HepG2 (cell line): ENCODE results near the gene CYP27B1. TPM values are rescaled to one million over a fixed set of nuclear protein-coding genes. Genes with fewer than 3 reads are reported as not detected.

Experiments used
- AGO1 ChIP-seq: fragments of 200-400 bp; formaldehyde crosslinking; IDR thresholded peaks from 2 replicates; pipeline ENCODE4 v1.6.1; 2017; ENCODE audit warnings: mild to moderate bottlenecking, low read depth, low read length, moderate library complexity; ENCODE audit not compliant: poor library complexity, severe bottlenecking
- PHF8 ChIP-seq: sonication (generic); formaldehyde crosslinking; IDR thresholded peaks from 2 replicates; pipeline ENCODE4 v1.5.0; 2020; ENCODE audit warnings: missing genetic modification reagents
- SRSF4 ChIP-seq: fragments of 200-400 bp; formaldehyde crosslinking; IDR thresholded peaks from one replicate; pipeline ENCODE4 v1.6.1; 2018; ENCODE audit warnings: mild to moderate bottlenecking, low read depth, low read length, moderate library complexity; ENCODE audit not compliant: poor library complexity, severe bottlenecking
- ZNF619 ChIP-seq: sonication (generic); formaldehyde crosslinking; IDR thresholded peaks from 2 replicates; pipeline ENCODE4 v1.4.0; 2020; ENCODE audit warnings: mild to moderate bottlenecking, missing genetic modification reagents
- polyA plus RNA-seq, 8 experiments: library from polyadenylated mRNA; depleted of rRNA in 3 of 8; stranded (reverse) in 7 of 8; unstranded in 1 of 8; fragments of >200 nt; fragmentation: Illumina TruSeq in 4 of 8; extraction: Trizol in 4 of 8; gene quantifications; 2 replicates each; pipeline versions ENCODE4 v1.2.1 to v1.2.3, GENCODE V29; 2011 to 2016; ENCODE audit warnings: low read depth in 4 of 8, missing spikeins in 1 of 8, mixed read lengths in 1 of 8; ENCODE audit not compliant: insufficient read depth in 1 of 8
- total RNA-seq, 5 experiments: library from RNA; depleted of rRNA; stranded (reverse); fragments of >200 nt; fragmentation: Illumina TruSeq; extraction: Trizol; gene quantifications; 2 replicates each; pipeline ENCODE4 v1.2.3, GENCODE V29; 2016; ENCODE audit warnings: low read depth in 1 of 5
- TF ChIP-seq, protein P1 (sequence below), 2 experiments: fragments of 450-650 bp in 1 of 2; sonication (generic) in 1 of 2; formaldehyde crosslinking in 1 of 2; IDR thresholded peaks; 2 replicates each; pipeline versions ENCODE4 v1.6.1 to v1.8.0; 2016 to 2022; ENCODE audit warnings: antibody characterized with exemption in 1 of 2, mild to moderate bottlenecking in 1 of 2, missing genetic modification reagents in 1 of 2
- TF ChIP-seq, protein P2 (sequence below): sonication (generic); formaldehyde crosslinking; IDR thresholded peaks from 2 replicates; pipeline ENCODE4 v1.4.0; 2020; ENCODE audit warnings: missing genetic modification reagents
- TF ChIP-seq, protein P3 (sequence below): sonication (generic); formaldehyde crosslinking; IDR thresholded peaks from 2 replicates; pipeline ENCODE4 v1.4.0; 2020; ENCODE audit warnings: missing genetic modification reagents
- TF ChIP-seq, protein P4 (sequence below): sonication (generic); formaldehyde crosslinking; IDR thresholded peaks from 2 replicates; pipeline ENCODE4 v1.4.0; 2020; ENCODE audit warnings: missing genetic modification reagents, borderline replicate concordance

The CYP27B1 gene
- total and polyA plus RNA-seq, 2 of the 13 experiments (the other 11 are each of a cell fraction or from before 2014, with no cell fraction given): 2.3 to 3.0 TPM

- TF ChIP-seq, protein P1, sequence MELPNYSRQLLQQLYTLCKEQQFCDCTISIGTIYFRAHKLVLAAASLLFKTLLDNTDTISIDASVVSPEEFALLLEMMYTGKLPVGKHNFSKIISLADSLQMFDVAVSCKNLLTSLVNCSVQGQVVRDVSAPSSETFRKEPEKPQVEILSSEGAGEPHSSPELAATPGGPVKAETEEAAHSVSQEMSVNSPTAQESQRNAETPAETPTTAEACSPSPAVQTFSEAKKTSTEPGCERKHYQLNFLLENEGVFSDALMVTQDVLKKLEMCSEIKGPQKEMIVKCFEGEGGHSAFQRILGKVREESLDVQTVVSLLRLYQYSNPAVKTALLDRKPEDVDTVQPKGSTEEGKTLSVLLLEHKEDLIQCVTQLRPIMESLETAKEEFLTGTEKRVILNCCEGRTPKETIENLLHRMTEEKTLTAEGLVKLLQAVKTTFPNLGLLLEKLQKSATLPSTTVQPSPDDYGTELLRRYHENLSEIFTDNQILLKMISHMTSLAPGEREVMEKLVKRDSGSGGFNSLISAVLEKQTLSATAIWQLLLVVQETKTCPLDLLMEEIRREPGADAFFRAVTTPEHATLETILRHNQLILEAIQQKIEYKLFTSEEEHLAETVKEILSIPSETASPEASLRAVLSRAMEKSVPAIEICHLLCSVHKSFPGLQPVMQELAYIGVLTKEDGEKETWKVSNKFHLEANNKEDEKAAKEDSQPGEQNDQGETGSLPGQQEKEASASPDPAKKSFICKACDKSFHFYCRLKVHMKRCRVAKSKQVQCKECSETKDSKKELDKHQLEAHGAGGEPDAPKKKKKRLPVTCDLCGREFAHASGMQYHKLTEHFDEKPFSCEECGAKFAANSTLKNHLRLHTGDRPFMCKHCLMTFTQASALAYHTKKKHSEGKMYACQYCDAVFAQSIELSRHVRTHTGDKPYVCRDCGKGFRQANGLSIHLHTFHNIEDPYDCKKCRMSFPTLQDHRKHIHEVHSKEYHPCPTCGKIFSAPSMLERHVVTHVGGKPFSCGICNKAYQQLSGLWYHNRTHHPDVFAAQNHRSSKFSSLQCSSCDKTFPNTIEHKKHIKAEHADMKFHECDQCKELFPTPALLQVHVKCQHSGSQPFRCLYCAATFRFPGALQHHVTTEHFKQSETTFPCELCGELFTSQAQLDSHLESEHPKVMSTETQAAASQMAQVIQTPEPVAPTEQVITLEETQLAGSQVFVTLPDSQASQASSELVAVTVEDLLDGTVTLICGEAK (IDR thresholded peaks at IDR 0.05): no peak
- TF ChIP-seq, protein P1 (CRISPR knock-in tag; IDR thresholded peaks at IDR 0.05): peak; percentile 73; the same call in 1 of the 2 replicates
- TF ChIP-seq, protein P2, sequence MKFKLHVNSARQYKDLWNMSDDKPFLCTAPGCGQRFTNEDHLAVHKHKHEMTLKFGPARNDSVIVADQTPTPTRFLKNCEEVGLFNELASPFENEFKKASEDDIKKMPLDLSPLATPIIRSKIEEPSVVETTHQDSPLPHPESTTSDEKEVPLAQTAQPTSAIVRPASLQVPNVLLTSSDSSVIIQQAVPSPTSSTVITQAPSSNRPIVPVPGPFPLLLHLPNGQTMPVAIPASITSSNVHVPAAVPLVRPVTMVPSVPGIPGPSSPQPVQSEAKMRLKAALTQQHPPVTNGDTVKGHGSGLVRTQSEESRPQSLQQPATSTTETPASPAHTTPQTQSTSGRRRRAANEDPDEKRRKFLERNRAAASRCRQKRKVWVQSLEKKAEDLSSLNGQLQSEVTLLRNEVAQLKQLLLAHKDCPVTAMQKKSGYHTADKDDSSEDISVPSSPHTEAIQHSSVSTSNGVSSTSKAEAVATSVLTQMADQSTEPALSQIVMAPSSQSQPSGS (CRISPR knock-in tag): peak; percentile 60
- TF ChIP-seq PHF8 (CRISPR knock-in tag) (peak; percentile 88), ZNF619 (CRISPR knock-in tag) (peak; percentile 48; the same call in 1 of the 2 replicates), AGO1 (peak; percentile 97), SRSF4 (no peak)
- TF ChIP-seq, protein P3, sequence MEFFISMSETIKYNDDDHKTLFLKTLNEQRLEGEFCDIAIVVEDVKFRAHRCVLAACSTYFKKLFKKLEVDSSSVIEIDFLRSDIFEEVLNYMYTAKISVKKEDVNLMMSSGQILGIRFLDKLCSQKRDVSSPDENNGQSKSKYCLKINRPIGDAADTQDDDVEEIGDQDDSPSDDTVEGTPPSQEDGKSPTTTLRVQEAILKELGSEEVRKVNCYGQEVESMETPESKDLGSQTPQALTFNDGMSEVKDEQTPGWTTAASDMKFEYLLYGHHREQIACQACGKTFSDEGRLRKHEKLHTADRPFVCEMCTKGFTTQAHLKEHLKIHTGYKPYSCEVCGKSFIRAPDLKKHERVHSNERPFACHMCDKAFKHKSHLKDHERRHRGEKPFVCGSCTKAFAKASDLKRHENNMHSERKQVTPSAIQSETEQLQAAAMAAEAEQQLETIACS (CRISPR knock-in tag): no peak
- TF ChIP-seq, protein P4, sequence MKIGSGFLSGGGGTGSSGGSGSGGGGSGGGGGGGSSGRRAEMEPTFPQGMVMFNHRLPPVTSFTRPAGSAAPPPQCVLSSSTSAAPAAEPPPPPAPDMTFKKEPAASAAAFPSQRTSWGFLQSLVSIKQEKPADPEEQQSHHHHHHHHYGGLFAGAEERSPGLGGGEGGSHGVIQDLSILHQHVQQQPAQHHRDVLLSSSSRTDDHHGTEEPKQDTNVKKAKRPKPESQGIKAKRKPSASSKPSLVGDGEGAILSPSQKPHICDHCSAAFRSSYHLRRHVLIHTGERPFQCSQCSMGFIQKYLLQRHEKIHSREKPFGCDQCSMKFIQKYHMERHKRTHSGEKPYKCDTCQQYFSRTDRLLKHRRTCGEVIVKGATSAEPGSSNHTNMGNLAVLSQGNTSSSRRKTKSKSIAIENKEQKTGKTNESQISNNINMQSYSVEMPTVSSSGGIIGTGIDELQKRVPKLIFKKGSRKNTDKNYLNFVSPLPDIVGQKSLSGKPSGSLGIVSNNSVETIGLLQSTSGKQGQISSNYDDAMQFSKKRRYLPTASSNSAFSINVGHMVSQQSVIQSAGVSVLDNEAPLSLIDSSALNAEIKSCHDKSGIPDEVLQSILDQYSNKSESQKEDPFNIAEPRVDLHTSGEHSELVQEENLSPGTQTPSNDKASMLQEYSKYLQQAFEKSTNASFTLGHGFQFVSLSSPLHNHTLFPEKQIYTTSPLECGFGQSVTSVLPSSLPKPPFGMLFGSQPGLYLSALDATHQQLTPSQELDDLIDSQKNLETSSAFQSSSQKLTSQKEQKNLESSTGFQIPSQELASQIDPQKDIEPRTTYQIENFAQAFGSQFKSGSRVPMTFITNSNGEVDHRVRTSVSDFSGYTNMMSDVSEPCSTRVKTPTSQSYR (CRISPR knock-in tag): peak; percentile 67; the same call in 1 of the 2 replicates
These were observed 14.8 kb downstream of the CYP27B1 start, which contains the start of gene CDK4 (continued) for GRCh38 chr12:57751788-57752667.
